Smooth muscle cell (in vitro differentiated cells): Measurements from ENCODE around the gene AGK. TPM values are rescaled to one million over a fixed set of nuclear protein-coding genes. Genes with fewer than 3 reads are reported as not detected.
A peak's percentile ranks its signal among the peaks of the same experiment; 100 is the strongest.

Source experiments
- DNase-seq: peaks from one replicate; lab custom pipeline; 2025; ENCODE audit not compliant: unreplicated experiment; lab: John Stamatoyannopoulos, UW
- H2AFZ ChIP-seq: fragments of 200-600 bp; sonication (generic); 2 replicates; pipeline ENCODE4 v1.6.0; 2016; ENCODE audit warnings: antibody characterized with exemption, low read depth, mild to moderate bottlenecking
- H3F3A ChIP-seq: fragments of 200-600 bp; sonication (generic); 2 replicates; pipeline ENCODE4 v1.6.0; 2017; ENCODE audit warnings: antibody characterized with exemption, low read depth
- H3K27ac ChIP-seq: fragments of 200-600 bp; sonication (generic); 2 replicates; pipeline ENCODE4 v1.5.1; 2016; ENCODE audit warnings: low read depth, mild to moderate bottlenecking
- H3K27me3 ChIP-seq: fragments of 200-600 bp; sonication (generic); 2 replicates; pipeline ENCODE4 v1.6.1; 2016; ENCODE audit warnings: low read depth, mild to moderate bottlenecking
- H3K36me3 ChIP-seq: fragments of 200-600 bp; sonication (generic); 2 replicates; pipeline ENCODE4 v1.5.1; 2016; ENCODE audit warnings: low read depth
- H3K4me1 ChIP-seq: fragments of 200-600 bp; sonication (generic); 2 replicates; pipeline ENCODE4 v1.5.1; 2016; ENCODE audit warnings: low read depth
- H3K4me2 ChIP-seq: fragments of 200-600 bp; sonication (generic); 2 replicates; pipeline ENCODE4 v1.6.0; 2016; ENCODE audit warnings: mild to moderate bottlenecking
- H3K4me3 ChIP-seq: fragments of 200-600 bp; sonication (generic); 2 replicates; pipeline ENCODE4 v1.5.1; 2016; ENCODE audit warnings: mild to moderate bottlenecking
- H3K79me2 ChIP-seq: fragments of 200-600 bp; sonication (generic); 2 replicates; pipeline ENCODE4 v1.6.0; 2016; ENCODE audit warnings: low read depth, mild to moderate bottlenecking
- H3K9ac ChIP-seq: fragments of 200-600 bp; sonication (generic); 2 replicates; pipeline ENCODE4 v1.6.0; 2016; ENCODE audit warnings: low read depth
- H3K9me3 ChIP-seq: fragments of 200-600 bp; sonication (generic); replicated peaks from 2 replicates; pipeline ENCODE4 v1.5.1; 2016; ENCODE audit warnings: low read depth
- H4K20me1 ChIP-seq: fragments of 200-600 bp; sonication (generic); 2 replicates; pipeline ENCODE4 v1.6.0; 2016; ENCODE audit warnings: low read depth
- CTCF ChIP-seq: fragments of 200-600 bp; sonication (generic); IDR thresholded peaks from 2 replicates; pipeline ENCODE4 v1.5.1; 2017; ENCODE audit warnings: borderline replicate concordance, mild to moderate bottlenecking, antibody characterized with exemption; ENCODE audit not compliant: insufficient read depth, poor library complexity, severe bottlenecking
- WGBS: methylation state at CpG from one replicate; pipeline ENCODE4 v1.1.7; 2016; ENCODE audit warnings: low lambda C conversion rate; 5-methylcytosine and 5-hydroxymethylcytosine counted together
- polyA plus RNA-seq: library from polyadenylated mRNA; unstranded; fragments of >200 nt; fragmentation: Nextera tagmentation; extraction: Ambion mirVana; gene quantifications from 2 replicates; pipeline ENCODE4 v1.2.1, GENCODE V29; 2016
- total RNA-seq: library from RNA; depleted of rRNA; stranded (reverse); fragments of >200 nt; gene quantifications from 2 replicates; pipeline ENCODE4 v1.2.3, GENCODE V29; 2014

AGK gene
- total and polyA plus RNA-seq, 2 experiments from 2014 or later, result 22.3 to 32.4 TPM

GRCh38 chr7:141593134-141593533, 41.9 kb downstream of the AGK start:
- whole genome bisulfite sequencing, result 26% methylated on average over 2 of the region's 2 CpGs
- Histone ChIP-seq H3K79me2 (no peaks in the 10 kb centered on the region), H3K27ac (peak overlapping the region; percentile 67), H3K36me3 (no peaks in the 10 kb centered on the region), H3K9me3 (no peaks in the 10 kb centered on the region), H3K4me2 (peak overlapping the region; percentile 1), H3K4me1 (no peaks in the 10 kb centered on the region), H3K4me3 (no peak overlapping the region), H2AFZ (no peak overlapping the region), H3K9ac (no peak overlapping the region), H3F3A (peaks cover 3% of the 10 kb centered on the region), H3K27me3 (no peaks in the 10 kb centered on the region), H4K20me1 (no peaks in the 10 kb centered on the region)
- no peak for TF ChIP-seq CTCF
- no peak for DNase-seq

- no peak for DNase-seq
- no peak for TF ChIP-seq CTCF
- peaks cover 5% of the 10 kb centered on the region for H3K36me3 ChIP-seq
- H4K20me1 ChIP-seq, result no peaks in the 10 kb centered on the region
- no peaks in the 10 kb centered on the region for H3K9me3 ChIP-seq
- H3K79me2 ChIP-seq, result no peaks in the 10 kb centered on the region
- no peaks in the 10 kb centered on the region for H3K4me1 ChIP-seq
- no peak overlapping the region for H3K9ac ChIP-seq
- no peak overlapping the region for H3K4me3 ChIP-seq
- 50% methylated on average over 2 of the region's 2 CpGs for WGBS
- no peak overlapping the region for H3K27ac ChIP-seq
- no peaks in the 10 kb centered on the region for H3F3A ChIP-seq
- H3K4me2 ChIP-seq, result no peak overlapping the region
- H2AFZ ChIP-seq, result no peak overlapping the region
- H3K27me3 ChIP-seq, result no peaks in the 10 kb centered on the region
These were observed 46.8 kb downstream of the AGK start for GRCh38 chr7:141597966-141598365.

- no peak for TF ChIP-seq CTCF
- H3K27ac ChIP-seq, result no peak overlapping the region
- WGBS, result 95% methylated on average over 2 of the region's 2 CpGs
- no peak overlapping the region for H3K4me2 ChIP-seq
- no peak overlapping the region for H2AFZ ChIP-seq
- H4K20me1 ChIP-seq, result no peaks in the 10 kb centered on the region
- peaks cover 5% of the 10 kb centered on the region for H3K36me3 ChIP-seq
- H3F3A ChIP-seq, result no peaks in the 10 kb centered on the region
- no peak overlapping the region for H3K9ac ChIP-seq
- H3K27me3 ChIP-seq, result no peaks in the 10 kb centered on the region
- no peaks in the 10 kb centered on the region for H3K79me2 ChIP-seq
- H3K9me3 ChIP-seq, result no peaks in the 10 kb centered on the region
- no peak for DNase-seq
- no peaks in the 10 kb centered on the region for H3K4me1 ChIP-seq
- H3K4me3 ChIP-seq, result no peak overlapping the region
These were observed 47.2 kb downstream of the AGK start for GRCh38 chr7:141598408-141598807.

GRCh38 chr7:141600168-141601006, 49.2 kb downstream of the AGK start:
- Histone ChIP-seq H3K27ac (no peak overlapping the region), H2AFZ (no peak overlapping the region), H3K27me3 (no peaks in the 10 kb centered on the region), H3K9me3 (no peaks in the 10 kb centered on the region), H3K9ac (no peak overlapping the region), H3K79me2 (no peaks in the 10 kb centered on the region), H4K20me1 (no peaks in the 10 kb centered on the region), H3F3A (no peaks in the 10 kb centered on the region), H3K4me2 (no peak overlapping the region), H3K4me3 (no peak overlapping the region), H3K36me3 (peaks cover 5% of the 10 kb centered on the region), H3K4me1 (no peaks in the 10 kb centered on the region)
- DNase-seq, result no peak
- 97% methylated on average over 4 of the region's 4 CpGs for WGBS
- TF ChIP-seq CTCF, result no peak
